HG03095 (cell line): ENCODE measurements around the gene SLC27A5.
A peak's percentile ranks its signal among the peaks of the same experiment; 100 is the strongest.
"Not testable (repeated sequence)": the region's sequence is repeated elsewhere in the genome, so short reads cannot be mapped to it uniquely, and the experiment has no call there.

Experiments
- ATAC-seq: cut with Tn5 transposase; IDR thresholded peaks from one replicate; pipeline ENCODE4 v1.9.1; 2021; ENCODE audit warnings: moderate library complexity; ENCODE audit not compliant: unreplicated experiment

SLC27A5 gene

DNA sequence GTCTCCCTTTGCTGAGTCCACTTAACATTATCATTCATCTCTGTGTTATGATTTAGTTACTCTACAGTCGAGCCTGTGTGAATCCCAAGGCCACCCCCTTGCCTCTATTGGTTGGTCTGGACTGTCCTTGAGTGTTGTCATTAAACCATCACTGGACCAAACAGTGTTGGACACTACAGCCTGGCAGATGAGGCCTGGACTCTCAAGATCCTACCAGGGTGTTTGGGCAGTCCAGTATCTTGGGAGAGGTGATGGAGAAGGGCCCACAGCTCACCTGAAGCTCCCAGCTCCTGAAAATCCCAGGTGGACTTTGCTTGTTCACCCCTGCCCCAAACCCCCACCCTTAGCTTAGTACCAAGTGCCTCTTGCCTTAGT, 39.3 kb upstream of the SLC27A5 start:
- ATAC-seq, result no peak

- no peak for ATAC-seq
These were observed 38.8 kb upstream of the SLC27A5 start for GRCh38 chr19:58550362-58551122.

- no peak for ATAC-seq
These were observed 38.0 kb upstream of the SLC27A5 start for GRCh38 chr19:58549664-58550361.

DNA sequence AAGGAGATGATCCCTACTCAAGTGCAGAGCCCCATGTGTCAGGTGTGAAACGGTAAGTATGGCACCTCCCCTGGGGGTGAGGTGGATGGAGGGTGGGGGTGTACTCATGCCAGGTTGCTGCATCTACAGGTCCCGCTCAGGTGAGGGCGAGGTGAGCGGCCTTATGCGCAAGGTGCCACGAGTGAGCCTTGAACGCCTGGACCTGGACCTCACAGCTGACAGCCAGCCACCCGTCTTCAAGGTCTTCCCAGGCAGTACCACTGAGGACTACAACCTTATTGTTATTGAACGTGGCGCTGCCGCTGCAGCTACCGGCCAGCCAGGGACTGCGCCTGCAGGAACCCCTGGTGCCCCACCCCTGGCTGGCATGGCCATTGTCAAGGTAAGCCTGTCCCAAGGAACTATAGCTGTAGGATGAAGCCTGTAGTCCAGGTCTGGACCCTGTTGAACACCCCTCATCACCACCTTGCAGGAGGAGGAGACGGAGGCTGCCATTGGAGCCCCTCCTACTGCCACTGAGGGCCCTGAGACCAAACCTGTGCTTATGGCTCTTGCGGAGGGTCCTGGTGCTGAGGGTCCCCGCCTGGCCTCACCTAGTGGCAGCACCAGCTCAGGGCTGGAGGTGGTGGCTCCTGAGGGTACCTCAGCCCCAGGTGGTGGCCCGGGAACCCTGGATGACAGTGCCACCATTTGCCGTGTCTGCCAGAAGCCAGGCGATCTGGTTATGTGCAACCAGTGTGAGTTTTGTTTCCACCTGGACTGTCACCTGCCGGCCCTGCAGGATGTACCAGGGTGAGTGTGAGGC, 37.3 kb upstream of the SLC27A5 start:
- no peak for ATAC-seq

DNA sequence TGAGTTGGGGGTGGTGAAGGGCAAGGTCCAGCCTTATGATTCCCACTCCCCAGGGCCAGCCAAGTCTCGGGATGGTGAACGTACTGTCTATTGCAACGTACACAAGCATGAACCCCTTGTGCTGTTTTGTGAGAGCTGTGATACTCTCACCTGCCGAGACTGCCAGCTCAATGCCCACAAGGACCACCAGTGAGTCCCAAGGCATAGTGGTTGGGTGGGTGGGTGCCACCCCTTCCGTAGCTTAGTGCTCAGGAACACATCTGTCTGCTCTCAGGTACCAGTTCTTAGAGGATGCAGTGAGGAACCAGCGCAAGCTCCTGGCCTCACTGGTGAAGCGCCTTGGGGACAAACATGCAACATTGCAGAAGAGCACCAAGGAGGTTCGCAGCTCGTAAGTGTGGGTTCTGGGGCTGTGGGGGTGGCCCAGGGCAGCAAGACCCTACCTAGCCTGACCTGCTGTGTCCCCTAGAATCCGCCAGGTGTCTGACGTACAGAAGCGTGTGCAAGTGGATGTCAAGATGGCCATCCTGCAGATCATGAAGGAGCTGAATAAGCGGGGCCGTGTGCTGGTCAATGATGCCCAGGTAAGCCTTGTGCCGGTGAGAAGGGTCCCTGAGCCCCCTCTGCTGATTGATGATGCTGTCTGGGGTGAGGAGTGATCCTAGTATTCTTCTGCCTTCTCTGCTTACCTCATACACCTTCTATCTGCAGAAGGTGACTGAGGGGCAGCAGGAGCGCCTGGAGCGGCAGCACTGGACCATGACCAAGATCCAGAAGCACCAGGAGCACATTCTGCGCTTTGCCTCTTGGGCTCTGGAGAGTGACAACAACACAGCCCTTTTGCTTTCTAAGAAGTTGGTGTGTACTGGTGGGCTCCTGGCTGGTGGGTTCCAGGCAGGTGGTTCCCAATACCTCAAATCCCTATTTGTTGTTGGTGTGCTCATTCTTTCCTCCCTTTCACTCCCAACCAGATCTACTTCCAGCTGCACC, 35.8 kb upstream of the SLC27A5 start:
- no peak for ATAC-seq

- no peak for ATAC-seq
These were observed 34.3 kb upstream of the SLC27A5 start for GRCh38 chr19:58546019-58546530.

GRCh38 chr19:58545286-58546018, 33.7 kb upstream of the SLC27A5 start:
- no peak for ATAC-seq

- peak; percentile 41 for ATAC-seq
These were observed 32.9 kb upstream of the SLC27A5 start for GRCh38 chr19:58544591-58545285.

DNA sequence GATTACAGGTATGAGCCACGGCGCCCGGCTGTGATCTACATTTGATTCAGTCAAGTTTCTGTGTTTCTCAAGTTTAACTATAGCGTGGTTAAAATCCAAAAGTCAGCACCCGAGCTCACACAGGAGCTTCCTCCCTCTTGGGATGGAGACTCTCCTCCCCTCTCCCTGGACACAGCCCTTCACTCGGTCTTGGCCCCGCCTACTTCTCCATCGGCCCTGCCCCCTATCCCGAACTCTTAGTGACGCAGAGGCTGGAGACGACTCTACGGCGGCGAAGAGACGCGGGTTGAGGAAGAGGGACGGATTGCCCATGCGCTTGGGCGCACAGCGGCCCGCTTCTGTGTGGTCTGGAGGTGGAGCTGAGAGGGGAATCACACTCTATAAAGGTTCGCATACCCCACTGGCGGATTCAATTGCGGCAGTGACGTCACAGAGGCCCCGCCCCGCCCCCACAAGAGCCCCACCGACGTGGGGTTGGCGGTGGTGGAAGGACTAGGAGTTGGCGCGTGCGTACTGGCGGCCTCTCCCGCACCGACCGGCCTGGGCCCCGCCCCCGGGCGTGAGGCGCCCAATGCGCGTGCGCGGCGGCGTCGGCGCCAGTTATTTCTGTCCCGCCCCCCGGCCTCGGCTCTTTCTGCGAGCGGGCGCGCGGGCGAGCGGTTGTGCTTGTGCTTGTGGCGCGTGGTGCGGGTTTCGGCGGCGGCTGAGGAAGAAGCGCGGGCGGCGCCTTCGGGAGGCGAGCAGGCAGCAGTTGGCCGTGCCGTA, 32.2 kb upstream of the SLC27A5 start, which contains the start of gene TRIM28:
TRIM28 (plus strand) TSS at position 239 of the 765 bp plus-strand sequence. CDS start 694 bp downstream, outside the sequence.
- ATAC-seq, result peak; percentile 83

- ATAC-seq, result not testable (repeated sequence)
These were observed 31.0 kb upstream of the SLC27A5 start for GRCh38 chr19:58542641-58543372.

GRCh38 chr19:58539169-58539559, 27.4 kb upstream of the SLC27A5 start:
- ATAC-seq, result not testable (repeated sequence)

DNA sequence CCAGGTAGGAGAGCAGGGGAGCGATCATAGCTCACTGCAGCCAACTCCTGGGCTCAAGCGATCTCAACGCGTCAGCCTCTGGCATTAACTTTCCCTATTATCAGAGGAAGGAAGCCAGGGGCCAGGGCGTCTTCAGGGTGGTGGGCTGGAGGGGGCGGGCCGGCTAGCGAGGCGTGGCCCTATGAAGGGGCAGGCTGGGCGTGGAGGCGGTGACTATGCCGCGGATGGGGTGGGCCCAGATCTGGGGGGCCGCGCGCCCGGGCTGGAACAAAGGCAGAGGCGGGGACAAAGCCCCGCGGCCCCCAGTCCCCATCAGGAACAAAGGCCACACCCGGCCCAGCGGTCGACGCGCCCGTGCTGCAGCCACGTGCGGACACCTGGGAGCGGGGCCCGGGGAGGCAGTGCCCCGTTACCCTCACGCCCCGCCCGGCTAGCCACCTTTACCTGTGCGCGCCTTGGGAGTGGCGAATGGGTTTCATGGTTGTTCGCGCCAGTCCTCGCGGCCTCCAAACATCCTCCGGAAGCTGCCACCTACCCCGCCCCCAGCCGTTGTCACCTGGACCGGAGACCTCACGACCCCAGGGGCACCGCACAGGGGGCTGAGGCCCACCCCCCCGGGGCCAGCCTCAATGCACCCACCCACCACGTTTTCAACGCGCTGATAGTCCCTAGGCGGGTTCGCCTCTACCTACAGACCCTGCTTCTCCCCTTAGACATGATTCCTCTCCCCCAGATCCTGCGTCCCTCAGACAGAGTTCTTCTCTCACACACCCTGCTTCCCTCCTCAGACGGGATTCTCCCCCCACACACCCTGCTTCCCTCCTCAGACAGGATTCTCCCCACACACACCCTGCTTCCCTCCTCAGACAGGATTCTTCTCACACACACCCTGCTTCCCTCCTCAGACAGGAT, 26.7 kb upstream of the SLC27A5 start:
- ATAC-seq, result no peak

- ATAC-seq, result no peak
These were observed 25.3 kb upstream of the SLC27A5 start for GRCh38 chr19:58536852-58537798.

DNA sequence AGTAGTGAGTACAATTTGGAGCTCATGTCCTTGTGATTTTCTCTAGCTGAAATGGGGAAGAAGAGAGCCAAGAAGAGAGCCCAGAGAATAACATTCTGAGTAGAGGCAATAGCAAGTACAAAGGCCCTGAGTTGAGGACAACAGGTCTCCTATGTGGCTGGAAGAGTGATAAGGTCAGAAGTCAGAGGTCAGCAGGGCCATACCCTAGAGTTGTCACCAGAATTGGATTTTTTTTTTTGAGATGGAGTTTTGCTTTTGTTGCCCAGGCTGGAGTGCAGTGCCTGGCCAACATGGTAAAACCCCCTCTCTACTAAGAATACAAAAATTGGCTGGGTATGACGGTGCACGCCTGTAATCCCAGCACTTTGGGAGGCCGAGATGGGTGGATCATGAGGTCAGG, 24.1 kb upstream of the SLC27A5 start:
- ATAC-seq, result no peak
